ENCODE measurements around the gene ANKRD12. TPM values are rescaled to one million over a fixed set of nuclear protein-coding genes. Genes with fewer than 3 reads are reported as not detected.
A peak's percentile ranks its signal among the peaks of the same experiment; 100 is the strongest.

The ANKRD12 gene
- total and polyA plus RNA-seq, 10 of the 15 experiments (the other 5 are each of a cell fraction or from before 2014, with no cell fraction given) = 5.9 to 45.7 (median 20.2) TPM

DNA sequence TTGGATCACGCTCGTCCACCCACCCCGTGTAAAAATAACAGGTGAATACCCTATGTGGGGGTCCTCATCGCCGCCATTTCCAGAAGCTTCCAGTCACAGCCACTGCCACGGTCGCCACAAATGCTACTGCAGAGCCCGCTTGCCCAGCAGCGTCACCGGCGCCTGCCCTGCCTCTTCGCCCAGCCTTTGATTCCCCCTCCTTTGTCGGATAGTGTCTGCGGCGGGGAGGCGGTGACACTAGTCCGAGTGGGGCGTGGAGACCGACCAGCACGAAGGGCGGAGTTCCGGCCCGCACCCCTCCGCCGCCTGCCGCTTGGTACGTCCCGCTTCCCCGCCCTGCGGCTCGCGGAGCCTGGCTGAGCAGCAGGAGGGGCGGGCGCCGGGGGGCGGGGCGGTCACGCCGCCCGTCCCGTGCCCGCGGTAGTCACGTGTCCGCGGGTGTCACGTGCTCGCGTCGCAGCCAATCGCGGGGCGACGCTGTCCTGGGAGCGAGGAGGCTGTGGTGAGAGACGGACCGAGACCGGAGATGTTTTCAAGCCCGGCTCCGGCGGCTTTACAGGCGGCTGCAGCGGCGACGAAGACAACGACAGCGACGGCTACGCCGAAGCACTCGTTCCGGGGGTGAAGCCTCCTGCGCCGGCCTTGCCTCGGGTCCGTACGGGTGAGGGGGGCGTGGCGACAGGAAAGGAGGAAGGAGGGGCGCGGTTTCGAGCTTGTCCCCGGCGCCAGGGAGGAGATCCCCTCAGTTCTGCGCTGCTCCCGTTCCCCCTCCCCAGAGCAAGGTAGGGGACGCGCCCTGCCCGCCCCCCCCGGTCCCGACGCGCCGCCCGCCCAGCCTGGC lies at the start of gene ANKRD12 (continued):
- TF ChIP-seq, protein P1, sequence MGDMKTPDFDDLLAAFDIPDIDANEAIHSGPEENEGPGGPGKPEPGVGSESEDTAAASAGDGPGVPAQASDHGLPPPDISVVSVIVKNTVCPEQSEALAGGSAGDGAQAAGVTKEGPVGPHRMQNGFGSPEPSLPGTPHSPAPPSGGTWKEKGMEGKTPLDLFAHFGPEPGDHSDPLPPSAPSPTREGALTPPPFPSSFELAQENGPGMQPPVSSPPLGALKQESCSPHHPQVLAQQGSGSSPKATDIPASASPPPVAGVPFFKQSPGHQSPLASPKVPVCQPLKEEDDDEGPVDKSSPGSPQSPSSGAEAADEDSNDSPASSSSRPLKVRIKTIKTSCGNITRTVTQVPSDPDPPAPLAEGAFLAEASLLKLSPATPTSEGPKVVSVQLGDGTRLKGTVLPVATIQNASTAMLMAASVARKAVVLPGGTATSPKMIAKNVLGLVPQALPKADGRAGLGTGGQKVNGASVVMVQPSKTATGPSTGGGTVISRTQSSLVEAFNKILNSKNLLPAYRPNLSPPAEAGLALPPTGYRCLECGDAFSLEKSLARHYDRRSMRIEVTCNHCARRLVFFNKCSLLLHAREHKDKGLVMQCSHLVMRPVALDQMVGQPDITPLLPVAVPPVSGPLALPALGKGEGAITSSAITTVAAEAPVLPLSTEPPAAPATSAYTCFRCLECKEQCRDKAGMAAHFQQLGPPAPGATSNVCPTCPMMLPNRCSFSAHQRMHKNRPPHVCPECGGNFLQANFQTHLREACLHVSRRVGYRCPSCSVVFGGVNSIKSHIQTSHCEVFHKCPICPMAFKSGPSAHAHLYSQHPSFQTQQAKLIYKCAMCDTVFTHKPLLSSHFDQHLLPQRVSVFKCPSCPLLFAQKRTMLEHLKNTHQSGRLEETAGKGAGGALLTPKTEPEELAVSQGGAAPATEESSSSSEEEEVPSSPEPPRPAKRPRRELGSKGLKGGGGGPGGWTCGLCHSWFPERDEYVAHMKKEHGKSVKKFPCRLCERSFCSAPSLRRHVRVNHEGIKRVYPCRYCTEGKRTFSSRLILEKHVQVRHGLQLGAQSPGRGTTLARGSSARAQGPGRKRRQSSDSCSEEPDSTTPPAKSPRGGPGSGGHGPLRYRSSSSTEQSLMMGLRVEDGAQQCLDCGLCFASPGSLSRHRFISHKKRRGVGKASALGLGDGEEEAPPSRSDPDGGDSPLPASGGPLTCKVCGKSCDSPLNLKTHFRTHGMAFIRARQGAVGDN (IDR thresholded peaks at IDR 0.05) = no peak
- no peak for TF ChIP-seq SMC3 (IDR thresholded peaks at IDR 0.05; ENCODE audit: borderline replicate concordance, low read length)
- 0 out of 2 replicates have a peak, but pooled peaks have one; percentile 46 for TF ChIP-seq GABPA (IDR thresholded peaks at IDR 0.05; ENCODE audit: low read depth)
- peak; percentile 73; the same call in 1 of the 2 replicates for TF ChIP-seq CREM (IDR thresholded peaks at IDR 0.05; ENCODE audit: low read depth)
- TF ChIP-seq, protein P2, sequence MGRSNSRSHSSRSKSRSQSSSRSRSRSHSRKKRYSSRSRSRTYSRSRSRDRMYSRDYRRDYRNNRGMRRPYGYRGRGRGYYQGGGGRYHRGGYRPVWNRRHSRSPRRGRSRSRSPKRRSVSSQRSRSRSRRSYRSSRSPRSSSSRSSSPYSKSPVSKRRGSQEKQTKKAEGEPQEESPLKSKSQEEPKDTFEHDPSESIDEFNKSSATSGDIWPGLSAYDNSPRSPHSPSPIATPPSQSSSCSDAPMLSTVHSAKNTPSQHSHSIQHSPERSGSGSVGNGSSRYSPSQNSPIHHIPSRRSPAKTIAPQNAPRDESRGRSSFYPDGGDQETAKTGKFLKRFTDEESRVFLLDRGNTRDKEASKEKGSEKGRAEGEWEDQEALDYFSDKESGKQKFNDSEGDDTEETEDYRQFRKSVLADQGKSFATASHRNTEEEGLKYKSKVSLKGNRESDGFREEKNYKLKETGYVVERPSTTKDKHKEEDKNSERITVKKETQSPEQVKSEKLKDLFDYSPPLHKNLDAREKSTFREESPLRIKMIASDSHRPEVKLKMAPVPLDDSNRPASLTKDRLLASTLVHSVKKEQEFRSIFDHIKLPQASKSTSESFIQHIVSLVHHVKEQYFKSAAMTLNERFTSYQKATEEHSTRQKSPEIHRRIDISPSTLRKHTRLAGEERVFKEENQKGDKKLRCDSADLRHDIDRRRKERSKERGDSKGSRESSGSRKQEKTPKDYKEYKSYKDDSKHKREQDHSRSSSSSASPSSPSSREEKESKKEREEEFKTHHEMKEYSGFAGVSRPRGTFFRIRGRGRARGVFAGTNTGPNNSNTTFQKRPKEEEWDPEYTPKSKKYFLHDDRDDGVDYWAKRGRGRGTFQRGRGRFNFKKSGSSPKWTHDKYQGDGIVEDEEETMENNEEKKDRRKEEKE (IDR thresholded peaks at IDR 0.05) = peak; percentile 90
- 0 out of 4 replicates have a peak, but pooled peaks of 1 of the 2 experiments have one; percentile 16 for TF ChIP-seq EP300 (IDR thresholded peaks at IDR 0.05; ENCODE audit: borderline replicate concordance in 1 of 2, control insufficient read depth in 1 of 2, low read depth in 2 of 2, low read length in 2 of 2)
- peak; percentile 59 for TF ChIP-seq SP1 (IDR thresholded peaks at IDR 0.05; ENCODE audit: low read depth, low read length)
- TF ChIP-seq MEF2B (IDR thresholded peaks at IDR 0.05; ENCODE audit: partially characterized antibody, poor library complexity, severe bottlenecking) = peak; percentile 95
- peak; percentile 24; the same call in 1 of the 2 replicates for TF ChIP-seq NR2F1 (conservative IDR thresholded peaks at IDR 0.05)
- peak; percentile 64; the same call in 1 of the 2 replicates for TF ChIP-seq ESRRA (IDR thresholded peaks at IDR 0.05; ENCODE audit: low read length)
- no peak for TF ChIP-seq PAX8 (IDR thresholded peaks at IDR 0.05)
- 0 out of 2 replicates have a peak, but pooled peaks have one; percentile 28 for TF ChIP-seq NFIC (IDR thresholded peaks at IDR 0.05; ENCODE audit: low read depth, low read length)
- TF ChIP-seq, protein P3, sequence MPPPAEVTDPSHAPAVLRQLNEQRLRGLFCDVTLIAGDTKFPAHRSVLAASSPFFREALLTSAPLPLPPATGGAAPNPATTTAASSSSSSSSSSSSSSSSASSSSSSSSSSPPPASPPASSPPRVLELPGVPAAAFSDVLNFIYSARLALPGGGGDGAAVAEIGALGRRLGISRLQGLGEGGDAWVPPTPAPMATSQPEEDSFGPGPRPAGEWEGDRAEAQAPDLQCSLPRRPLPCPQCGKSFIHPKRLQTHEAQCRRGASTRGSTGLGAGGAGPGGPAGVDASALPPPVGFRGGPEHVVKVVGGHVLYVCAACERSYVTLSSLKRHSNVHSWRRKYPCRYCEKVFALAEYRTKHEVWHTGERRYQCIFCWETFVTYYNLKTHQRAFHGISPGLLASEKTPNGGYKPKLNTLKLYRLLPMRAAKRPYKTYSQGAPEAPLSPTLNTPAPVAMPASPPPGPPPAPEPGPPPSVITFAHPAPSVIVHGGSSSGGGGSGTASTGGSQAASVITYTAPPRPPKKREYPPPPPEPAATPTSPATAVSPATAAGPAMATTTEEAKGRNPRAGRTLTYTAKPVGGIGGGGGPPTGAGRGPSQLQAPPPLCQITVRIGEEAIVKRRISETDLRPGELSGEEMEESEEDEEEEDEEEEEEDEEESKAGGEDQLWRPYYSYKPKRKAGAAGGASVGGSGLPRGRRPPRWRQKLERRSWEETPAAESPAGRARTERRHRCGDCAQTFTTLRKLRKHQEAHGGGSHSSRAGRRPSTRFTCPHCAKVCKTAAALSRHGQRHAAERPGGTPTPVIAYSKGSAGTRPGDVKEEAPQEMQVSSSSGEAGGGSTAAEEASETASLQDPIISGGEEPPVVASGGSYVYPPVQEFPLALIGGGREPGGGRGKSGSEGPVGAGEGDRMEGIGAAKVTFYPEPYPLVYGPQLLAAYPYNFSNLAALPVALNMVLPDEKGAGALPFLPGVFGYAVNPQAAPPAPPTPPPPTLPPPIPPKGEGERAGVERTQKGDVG (CRISPR knock-in tag; IDR thresholded peaks at IDR 0.05) = no peak
- TF ChIP-seq, protein P4, sequence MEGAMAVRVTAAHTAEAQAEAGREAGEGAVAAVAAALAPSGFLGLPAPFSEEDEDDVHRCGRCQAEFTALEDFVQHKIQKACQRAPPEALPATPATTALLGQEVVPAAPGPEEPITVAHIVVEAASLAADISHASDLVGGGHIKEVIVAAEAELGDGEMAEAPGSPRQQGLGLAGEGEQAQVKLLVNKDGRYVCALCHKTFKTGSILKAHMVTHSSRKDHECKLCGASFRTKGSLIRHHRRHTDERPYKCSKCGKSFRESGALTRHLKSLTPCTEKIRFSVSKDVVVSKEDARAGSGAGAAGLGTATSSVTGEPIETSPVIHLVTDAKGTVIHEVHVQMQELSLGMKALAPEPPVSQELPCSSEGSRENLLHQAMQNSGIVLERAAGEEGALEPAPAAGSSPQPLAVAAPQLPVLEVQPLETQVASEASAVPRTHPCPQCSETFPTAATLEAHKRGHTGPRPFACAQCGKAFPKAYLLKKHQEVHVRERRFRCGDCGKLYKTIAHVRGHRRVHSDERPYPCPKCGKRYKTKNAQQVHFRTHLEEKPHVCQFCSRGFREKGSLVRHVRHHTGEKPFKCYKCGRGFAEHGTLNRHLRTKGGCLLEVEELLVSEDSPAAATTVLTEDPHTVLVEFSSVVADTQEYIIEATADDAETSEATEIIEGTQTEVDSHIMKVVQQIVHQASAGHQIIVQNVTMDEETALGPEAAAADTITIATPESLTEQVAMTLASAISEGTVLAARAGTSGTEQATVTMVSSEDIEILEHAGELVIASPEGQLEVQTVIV (IDR thresholded peaks at IDR 0.05; ENCODE audit: borderline replicate concordance, partially characterized antibody) = no peak
- TF ChIP-seq NFXL1 (IDR thresholded peaks at IDR 0.05; ENCODE audit: borderline replicate concordance) = no peak

All from GM12878 (cell line).